ENCODE data around the gene ZNF443.

DNA sequence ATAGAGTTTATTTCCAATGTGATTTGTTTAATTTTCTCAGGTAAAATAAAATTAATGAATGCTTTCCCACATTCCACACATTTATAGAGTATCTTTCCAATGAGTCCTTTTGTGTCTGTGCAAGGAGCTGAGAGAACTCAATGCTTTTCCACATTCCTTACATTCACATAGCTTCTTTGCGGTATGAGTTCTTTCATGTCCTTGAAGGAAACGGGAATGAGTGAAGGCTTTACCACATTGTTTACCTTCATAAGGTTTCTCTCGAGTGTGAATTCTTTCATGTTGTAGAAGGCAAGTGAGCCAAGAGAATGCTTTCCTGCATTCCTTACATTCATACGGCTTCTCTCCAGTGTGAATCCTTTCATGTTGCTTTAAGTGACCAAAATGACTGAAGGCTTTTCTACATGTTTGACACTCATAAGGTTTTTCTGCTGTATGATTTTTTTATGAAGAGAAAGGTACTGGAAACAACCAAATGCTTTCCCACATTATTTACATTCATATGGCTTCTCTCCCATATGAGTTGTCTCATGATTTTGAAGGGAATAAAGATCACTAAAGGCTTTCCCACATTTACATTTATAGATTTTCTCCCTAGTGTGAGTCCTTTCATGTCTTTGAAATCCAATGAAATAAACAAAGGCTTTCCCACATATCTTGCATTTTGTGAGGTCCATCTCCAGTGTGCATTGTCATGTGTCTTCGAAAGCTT lies 60.9 kb downstream of the ZNF443 start:
- TF ChIP-seq, protein P1, sequence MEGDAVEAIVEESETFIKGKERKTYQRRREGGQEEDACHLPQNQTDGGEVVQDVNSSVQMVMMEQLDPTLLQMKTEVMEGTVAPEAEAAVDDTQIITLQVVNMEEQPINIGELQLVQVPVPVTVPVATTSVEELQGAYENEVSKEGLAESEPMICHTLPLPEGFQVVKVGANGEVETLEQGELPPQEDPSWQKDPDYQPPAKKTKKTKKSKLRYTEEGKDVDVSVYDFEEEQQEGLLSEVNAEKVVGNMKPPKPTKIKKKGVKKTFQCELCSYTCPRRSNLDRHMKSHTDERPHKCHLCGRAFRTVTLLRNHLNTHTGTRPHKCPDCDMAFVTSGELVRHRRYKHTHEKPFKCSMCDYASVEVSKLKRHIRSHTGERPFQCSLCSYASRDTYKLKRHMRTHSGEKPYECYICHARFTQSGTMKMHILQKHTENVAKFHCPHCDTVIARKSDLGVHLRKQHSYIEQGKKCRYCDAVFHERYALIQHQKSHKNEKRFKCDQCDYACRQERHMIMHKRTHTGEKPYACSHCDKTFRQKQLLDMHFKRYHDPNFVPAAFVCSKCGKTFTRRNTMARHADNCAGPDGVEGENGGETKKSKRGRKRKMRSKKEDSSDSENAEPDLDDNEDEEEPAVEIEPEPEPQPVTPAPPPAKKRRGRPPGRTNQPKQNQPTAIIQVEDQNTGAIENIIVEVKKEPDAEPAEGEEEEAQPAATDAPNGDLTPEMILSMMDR (tag by site-specific recombination; IDR thresholded peaks at IDR 0.05): no peak
- TF ChIP-seq ZNF623 (tag by site-specific recombination; IDR thresholded peaks at IDR 0.05) (no peak), ZBTB21 (tag by site-specific recombination; IDR thresholded peaks at IDR 0.05) (no peak), SETDB1 (IDR thresholded peaks at IDR 0.05; ENCODE audit: insufficient read length, low read length) (peak; percentile 77), ZNF596 (tag by site-specific recombination; IDR thresholded peaks at IDR 0.05) (no peak)
- TF ChIP-seq, protein P2, sequence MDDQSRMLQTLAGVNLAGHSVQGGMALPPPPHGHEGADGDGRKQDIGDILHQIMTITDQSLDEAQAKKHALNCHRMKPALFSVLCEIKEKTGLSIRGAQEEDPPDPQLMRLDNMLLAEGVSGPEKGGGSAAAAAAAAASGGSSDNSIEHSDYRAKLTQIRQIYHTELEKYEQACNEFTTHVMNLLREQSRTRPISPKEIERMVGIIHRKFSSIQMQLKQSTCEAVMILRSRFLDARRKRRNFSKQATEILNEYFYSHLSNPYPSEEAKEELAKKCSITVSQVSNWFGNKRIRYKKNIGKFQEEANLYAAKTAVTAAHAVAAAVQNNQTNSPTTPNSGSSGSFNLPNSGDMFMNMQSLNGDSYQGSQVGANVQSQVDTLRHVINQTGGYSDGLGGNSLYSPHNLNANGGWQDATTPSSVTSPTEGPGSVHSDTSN (CRISPR knock-in tag; IDR thresholded peaks at IDR 0.05): no peak
- TF ChIP-seq, protein P3, sequence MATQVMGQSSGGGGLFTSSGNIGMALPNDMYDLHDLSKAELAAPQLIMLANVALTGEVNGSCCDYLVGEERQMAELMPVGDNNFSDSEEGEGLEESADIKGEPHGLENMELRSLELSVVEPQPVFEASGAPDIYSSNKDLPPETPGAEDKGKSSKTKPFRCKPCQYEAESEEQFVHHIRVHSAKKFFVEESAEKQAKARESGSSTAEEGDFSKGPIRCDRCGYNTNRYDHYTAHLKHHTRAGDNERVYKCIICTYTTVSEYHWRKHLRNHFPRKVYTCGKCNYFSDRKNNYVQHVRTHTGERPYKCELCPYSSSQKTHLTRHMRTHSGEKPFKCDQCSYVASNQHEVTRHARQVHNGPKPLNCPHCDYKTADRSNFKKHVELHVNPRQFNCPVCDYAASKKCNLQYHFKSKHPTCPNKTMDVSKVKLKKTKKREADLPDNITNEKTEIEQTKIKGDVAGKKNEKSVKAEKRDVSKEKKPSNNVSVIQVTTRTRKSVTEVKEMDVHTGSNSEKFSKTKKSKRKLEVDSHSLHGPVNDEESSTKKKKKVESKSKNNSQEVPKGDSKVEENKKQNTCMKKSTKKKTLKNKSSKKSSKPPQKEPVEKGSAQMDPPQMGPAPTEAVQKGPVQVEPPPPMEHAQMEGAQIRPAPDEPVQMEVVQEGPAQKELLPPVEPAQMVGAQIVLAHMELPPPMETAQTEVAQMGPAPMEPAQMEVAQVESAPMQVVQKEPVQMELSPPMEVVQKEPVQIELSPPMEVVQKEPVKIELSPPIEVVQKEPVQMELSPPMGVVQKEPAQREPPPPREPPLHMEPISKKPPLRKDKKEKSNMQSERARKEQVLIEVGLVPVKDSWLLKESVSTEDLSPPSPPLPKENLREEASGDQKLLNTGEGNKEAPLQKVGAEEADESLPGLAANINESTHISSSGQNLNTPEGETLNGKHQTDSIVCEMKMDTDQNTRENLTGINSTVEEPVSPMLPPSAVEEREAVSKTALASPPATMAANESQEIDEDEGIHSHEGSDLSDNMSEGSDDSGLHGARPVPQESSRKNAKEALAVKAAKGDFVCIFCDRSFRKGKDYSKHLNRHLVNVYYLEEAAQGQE (tag by site-specific recombination; IDR thresholded peaks at IDR 0.05): no peak
- TF ChIP-seq, protein P4, sequence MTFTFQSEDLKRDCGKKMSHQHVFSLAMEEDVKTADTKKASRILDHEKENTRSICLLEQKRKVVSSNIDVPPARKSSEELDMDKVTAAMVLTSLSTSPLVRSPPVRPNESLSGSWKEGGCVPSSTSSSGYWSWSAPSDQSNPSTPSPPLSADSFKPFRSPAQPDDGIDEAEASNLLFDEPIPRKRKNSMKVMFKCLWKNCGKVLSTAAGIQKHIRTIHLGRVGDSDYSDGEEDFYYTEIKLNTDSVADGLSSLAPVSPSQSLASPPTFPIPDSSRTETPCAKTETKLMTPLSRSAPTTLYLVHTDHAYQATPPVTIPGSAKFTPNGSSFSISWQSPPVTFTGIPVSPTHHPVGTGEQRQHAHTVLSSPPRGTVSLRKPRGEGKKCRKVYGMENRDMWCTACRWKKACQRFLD (tag by site-specific recombination; IDR thresholded peaks at IDR 0.05): no peak

Measured in HEK293 (cell line).